Renal cortex interstitium (tissue), 15 donors: ENCODE data around the gene ENHO. TPM values are rescaled to one million over a fixed set of nuclear protein-coding genes. Genes with fewer than 3 reads are reported as not detected.

Experiments
- DNase-seq, 11 donors: peaks; one replicate each; pipeline ENCODE4 v3.0.0-alpha.2; 2013; ENCODE audit warnings: low read depth in 9 of 11, low spot score in 4 of 11; ENCODE audit errors: extremely low read depth in 1 of 11
- long read RNA-seq, 16 experiments: transcript quantifications; one replicate each; lab custom pipeline, GENCODE V29; 2026
- polyA plus RNA-seq, 3 donors: library from polyadenylated mRNA; unstranded; fragments of 120-200 nt; gene quantifications; one replicate each; pipeline ENCODE4 v1.2.1, GENCODE V29; 2013; ENCODE audit not compliant: insufficient read length in 3 of 3

Gene ENHO
- 1 to 10 TPM; 1.4 to 1.9 (median 1.7) TPM for polyA plus RNA-seq
- long read RNA-seq, donor 1, partial matches to known transcripts = 0 of 1 reads
- long read RNA-seq, donor 1, other reads (novel, unspliced or antisense) = 0 of 1 reads
- long read RNA-seq, donor 2, partial matches to known transcripts = 0 of 2 reads
- long read RNA-seq, donor 2, other reads (novel, unspliced or antisense) = 0 of 2 reads
- long read RNA-seq, donor 3 = 0 reads
- long read RNA-seq, donor 4, partial matches to known transcripts = 0 of 1 reads
- long read RNA-seq, donor 4, other reads (novel, unspliced or antisense) = 0 of 1 reads
- long read RNA-seq, donor 5 = 0 reads
- long read RNA-seq, donor 6, partial matches to known transcripts = 0 of 3 reads
- long read RNA-seq, donor 6, other reads (novel, unspliced or antisense) = 0 of 3 reads
- long read RNA-seq, donor 7, partial matches to known transcripts = 0 of 3 reads
- long read RNA-seq, donor 7, other reads (novel, unspliced or antisense) = 0 of 3 reads
- long read RNA-seq, donor 8, partial matches to known transcripts = 0 of 4 reads
- long read RNA-seq, donor 8, other reads (novel, unspliced or antisense) = 0 of 4 reads
- long read RNA-seq, donor 9 = 0 reads
- long read RNA-seq, donor 10 = 0 reads
- long read RNA-seq, donor 11, partial matches to known transcripts = 0 of 3 reads
- long read RNA-seq, donor 11, other reads (novel, unspliced or antisense) = 0 of 3 reads
- long read RNA-seq, donor 12 = 0 reads
- long read RNA-seq, donor 13 = 0 reads
- long read RNA-seq, donor 14 = 0 reads
- long read RNA-seq, donor 15, partial matches to known transcripts = 0 of 1 reads
- long read RNA-seq, donor 15, other reads (novel, unspliced or antisense) = 0 of 1 reads
- long read RNA-seq, donor 16, partial matches to known transcripts = 0 of 1 reads
- long read RNA-seq, donor 16, other reads (novel, unspliced or antisense) = 0 of 1 reads

DNA sequence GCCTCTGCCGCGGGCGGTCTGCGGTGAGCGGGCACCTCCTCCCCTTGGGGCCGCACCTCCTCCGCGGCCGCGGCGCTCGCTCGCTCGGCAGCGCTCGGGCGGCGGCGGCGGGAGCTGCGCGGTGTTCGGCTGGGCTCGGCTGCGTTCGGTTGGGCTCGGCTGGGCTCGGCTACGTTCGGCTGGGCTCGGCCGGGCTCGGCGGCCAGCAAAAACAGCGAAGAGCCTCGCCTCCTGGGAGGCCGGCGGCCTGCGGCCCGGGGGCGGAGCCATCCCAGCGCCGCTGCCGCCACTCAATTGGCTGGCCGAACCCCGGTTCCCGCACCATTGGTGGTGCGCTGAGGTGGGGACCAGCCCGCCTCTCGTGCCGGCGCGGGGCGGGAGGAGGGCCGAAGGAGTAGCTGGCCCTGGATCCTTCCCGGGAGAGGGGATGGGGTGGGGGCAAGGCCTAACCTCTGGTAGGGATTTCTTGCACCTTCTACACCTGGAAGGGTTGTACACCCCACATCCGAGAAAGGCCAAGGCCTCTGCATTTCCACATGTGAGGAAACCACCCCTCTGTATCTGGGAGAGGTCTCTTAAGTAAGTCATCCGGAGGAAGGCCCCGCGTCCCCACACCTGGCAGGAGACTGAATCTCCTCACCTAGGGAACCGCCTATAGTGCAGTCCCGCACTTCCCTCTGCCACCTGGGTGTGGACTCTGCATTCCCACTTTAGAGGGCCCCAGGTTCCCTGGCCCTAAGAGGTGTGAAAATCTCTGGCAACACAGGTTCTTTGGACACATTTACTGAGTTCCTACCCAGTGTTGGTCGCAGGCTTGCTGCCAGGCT is at the start of gene ENHO:
TSS of gene ENHO (minus strand) at position 20 of the 827 bp plus-strand sequence. CDS start 1,295 bp downstream, outside the sequence.
- peak; percentile 73 to 89 (median 86) for DNase-seq

DNA sequence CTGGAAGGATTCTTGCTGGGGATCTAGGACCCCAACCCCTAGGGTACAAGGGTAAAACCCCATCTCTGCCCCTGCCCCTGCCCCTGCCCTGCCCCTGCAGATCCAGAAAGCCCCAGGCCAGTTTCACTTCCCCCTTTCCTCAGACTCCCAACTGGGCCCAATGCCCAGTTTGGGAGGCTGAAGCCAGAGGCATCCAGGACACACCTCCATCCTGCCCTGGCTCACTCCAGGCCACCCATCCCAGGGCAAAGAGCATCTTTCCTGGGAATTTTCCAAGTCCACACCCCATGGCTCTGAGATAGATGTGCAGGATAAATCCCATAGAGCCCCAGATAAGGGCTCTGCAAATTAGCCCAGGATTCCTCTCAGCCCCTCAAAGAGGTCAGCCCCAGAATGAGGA is 49.3 kb upstream of the ENHO start:
- DNase-seq = no peak

DNA sequence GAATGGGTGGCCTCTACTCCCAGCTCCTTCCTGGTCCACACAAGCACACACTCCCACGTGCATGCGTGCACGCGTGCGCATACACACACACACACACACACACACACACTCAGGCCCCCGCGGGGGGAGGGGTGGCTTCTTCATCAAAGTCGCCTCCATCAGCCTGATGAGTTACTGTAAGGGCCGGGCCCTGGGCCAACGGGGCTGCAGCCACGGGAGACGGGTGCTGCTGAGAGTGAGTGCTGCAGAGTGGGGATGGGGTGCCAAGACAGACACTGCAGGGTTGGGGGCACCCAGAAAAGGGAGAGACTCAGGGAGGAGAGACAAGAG is 48.7 kb upstream of the ENHO start:
- no peak for DNase-seq

DNA sequence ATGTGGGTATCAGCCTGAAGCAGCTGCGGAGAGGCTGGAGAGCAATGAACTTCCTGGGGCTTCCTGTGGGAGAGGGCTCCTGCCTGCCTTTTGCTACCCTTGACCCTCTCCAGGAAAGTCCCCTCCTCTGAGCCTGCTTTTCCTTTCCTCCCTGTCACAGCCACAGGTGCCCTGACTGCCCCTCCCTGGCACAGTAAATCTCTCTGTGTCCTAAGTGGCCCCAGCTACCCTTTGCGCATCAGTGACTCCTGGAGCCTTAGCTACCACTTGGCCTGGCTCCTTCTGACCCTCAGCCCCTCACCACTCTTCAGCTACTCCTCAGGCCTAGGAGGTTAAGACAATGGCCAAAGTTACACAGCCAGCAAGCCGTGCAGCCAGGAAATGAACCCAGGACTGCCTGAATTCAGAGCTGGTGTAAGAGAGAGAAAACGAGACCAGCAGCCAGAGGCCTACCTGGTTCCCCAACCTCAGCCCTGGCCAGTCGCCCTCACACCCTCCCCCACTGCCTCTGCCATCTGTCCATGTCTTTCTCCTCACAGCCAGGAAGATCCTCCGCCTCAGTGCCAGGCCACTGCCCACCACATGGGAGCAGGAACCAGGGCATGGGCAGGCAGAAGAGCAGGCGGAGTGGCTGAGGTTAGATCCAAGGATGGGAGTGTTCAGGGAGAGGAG is 48.2 kb upstream of the ENHO start:
- no peak for DNase-seq

DNA sequence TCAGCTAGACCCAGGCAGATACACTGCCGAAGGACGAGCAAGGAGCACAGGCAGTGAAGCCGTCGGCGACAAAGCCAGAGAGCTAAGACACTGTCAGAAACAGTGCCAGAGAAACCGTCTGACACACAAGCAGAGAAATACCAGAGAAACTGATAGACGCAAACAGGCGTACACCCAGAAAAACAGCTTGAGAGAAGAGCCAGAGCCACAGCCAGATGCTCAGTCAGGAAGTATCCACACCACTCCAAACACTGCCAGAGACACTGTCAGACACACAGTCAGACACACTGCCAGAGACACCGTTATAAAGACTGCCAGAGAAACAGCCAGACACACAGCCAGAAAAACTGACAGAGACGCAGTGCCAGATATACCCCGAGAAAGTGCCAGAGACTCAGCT is 47.6 kb upstream of the ENHO start:
- no peak for DNase-seq

- no peak for DNase-seq
Observed at GRCh38 chr9:34568774-34569173, 46.0 kb upstream of the ENHO start.

DNA sequence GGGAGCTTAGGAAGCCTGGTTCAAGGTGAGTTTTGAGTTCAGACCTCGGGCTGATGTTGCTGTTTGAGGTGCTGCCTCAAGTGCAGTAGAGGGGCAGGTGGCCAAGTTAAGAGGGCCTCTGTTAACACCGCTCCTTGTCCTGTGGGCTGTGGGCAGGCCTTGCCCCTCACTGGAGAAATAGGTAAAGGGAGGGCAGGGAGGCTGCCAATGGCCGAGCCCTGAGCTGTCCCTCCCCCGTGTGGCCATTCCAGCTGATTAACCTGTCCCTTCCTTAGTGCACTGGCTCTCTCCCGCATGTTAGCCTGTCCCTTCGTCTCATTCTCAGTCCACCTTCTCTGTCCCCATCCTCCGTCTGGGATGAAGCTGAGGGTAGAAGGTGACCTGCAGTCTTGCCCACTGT is 45.3 kb upstream of the ENHO start:
- no peak for DNase-seq

DNA sequence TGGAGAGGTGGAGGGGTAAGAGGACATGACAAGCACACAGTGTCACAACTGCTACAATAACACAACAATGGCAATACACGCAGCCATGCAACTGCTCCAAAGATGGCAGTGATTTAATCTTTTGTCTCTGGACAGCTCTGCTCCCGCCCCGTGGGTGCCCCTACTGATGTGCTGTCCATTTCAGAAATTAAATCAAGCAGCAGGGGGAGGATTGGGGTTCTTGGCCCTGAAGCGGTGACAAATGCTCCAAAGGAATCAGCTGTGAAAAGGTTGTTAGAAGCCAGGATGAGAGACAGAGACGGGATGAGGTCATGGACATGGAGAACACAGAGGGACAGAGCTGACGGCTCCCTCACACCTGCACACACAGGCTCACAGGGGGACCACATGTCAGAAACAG is 44.2 kb upstream of the ENHO start:
- DNase-seq = no peak

- no peak for DNase-seq
Observed at GRCh38 chr9:34566322-34566721, 43.5 kb upstream of the ENHO start.

DNA sequence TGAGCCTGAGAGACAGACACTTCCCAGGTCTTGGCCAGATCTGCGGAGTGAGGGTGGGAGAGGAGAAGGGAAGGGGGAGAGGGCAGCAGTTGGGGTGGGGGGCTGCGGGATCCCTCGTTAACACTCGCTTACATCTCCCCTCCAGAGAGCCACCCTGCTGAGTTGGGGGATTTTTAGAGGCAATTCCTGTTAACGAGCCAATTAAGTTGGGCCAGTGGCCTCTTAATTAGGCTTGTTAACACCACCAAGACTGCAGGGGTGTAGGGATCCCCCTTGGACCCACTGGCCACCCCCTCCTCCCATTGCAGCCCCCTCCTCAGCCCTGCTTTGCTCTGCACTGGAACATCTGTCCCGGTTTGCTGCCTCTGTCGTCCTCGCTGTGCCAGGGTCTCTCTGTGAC is 43.1 kb upstream of the ENHO start:
- DNase-seq = no peak

GRCh38 chr9:34564617-34565016 is 41.8 kb upstream of the ENHO start:
- DNase-seq = no peak

- no peak for DNase-seq
Observed at GRCh38 chr9:34563262-34563661, 40.5 kb upstream of the ENHO start.

- DNase-seq = no peak
Observed at GRCh38 chr9:34562135-34562745, 39.5 kb upstream of the ENHO start.

- no peak for DNase-seq
Observed at GRCh38 chr9:34560599-34561214, 37.9 kb upstream of the ENHO start.

GRCh38 chr9:34559624-34560455 is 37.0 kb upstream of the ENHO start:
- DNase-seq = peak in 3 of 11 donors; percentile 67 to 77 (median 72)

GRCh38 chr9:34558919-34559623 is 36.3 kb upstream of the ENHO start:
- peak in 3 of 11 donors; percentile 50 to 69 (median 66) for DNase-seq
